HepG2 (cell line): ENCODE data around the gene CCDC116. TPM values are rescaled to one million over a fixed set of nuclear protein-coding genes. Genes with fewer than 3 reads are reported as not detected.
"Not testable (repeated sequence)": the region's sequence is repeated elsewhere in the genome, so short reads cannot be mapped to it uniquely, and the experiment has no call there.

ENCODE experiments used
- ATAC-seq: fragments of 200-7000 bp; cut with Tn5 transposase; 3 replicates; pipeline ENCODE4 v1.9.1; 2020; ENCODE audit warnings: mild to moderate bottlenecking, moderate library complexity
- BruUV-seq: library from RNA; stranded (reverse); fragments of 400-500 nt; replicated peaks from 2 replicates; lab custom pipeline; 2021; lab: Mats Ljungman, UMichigan
- CTCF ChIA-PET: fragments of 300-600 bp; formaldehyde crosslinking; extraction: SDS; loops from one replicate; lab custom pipeline; 2021; ENCODE audit warnings: low total read pairs, inconsistent platforms, low intra/inter-chr PET ratio; lab: Yijun Ruan, JAX
- POLR2A ChIA-PET: fragments of 350-600 bp; sonication (Branson Sonifier 250); formaldehyde crosslinking; loops from one replicate; lab custom pipeline; 2020; ENCODE audit warnings: antibody characterized with exemption, inconsistent platforms; lab: Yijun Ruan, JAX
- DNase-seq: peaks from one replicate; pipeline ENCODE4 v3.0.0-alpha.2; 2015; ENCODE audit warnings: low spot score
- FAIRE-seq: peaks from 3 replicates; lab custom pipeline; 2011; peaks lifted over from hg19 to GRCh38; lab: Jason Lieb, UNC
- H2AFZ ChIP-seq: one replicate; pipeline ENCODE4 v1.6.1; 2011; ENCODE audit warnings: low read length, inconsistent platforms
- H3K27ac ChIP-seq: fragments of 300-600 bp; 3 replicates; pipeline ENCODE4 v1.8.0; 2011; ENCODE audit warnings: mixed run types, mild to moderate bottlenecking, mixed read lengths, low read length, inconsistent platforms; ENCODE audit not compliant: insufficient read depth; ENCODE audit errors: extremely low read length
- H3K27me3 ChIP-seq, 2 experiments: fragments of 200-600 bp in 1 of 2; 2 replicates in 1 of 2; 3 replicates in 1 of 2; pipeline versions ENCODE4 v1.6.0 to v1.8.0; 2011; ENCODE audit warnings: low read length in 2 of 2, mild to moderate bottlenecking in 2 of 2, moderate library complexity in 2 of 2, inconsistent platforms in 1 of 2; ENCODE audit not compliant: insufficient read depth in 2 of 2, control insufficient read depth in 1 of 2
- H3K36me3 ChIP-seq, 2 experiments: fragments of 200-600 bp in 1 of 2; replicated peaks in 1 of 2; 2 replicates in 1 of 2; 3 replicates in 1 of 2; pipeline versions ENCODE4 v1.5.1 to v1.8.0; 2011; ENCODE audit warnings: low read length in 2 of 2, inconsistent platforms in 1 of 2; ENCODE audit not compliant: insufficient read depth in 2 of 2, control insufficient read depth in 1 of 2
- H3K4me1 ChIP-seq: 2 replicates; pipeline ENCODE4 v1.5.1; 2012; ENCODE audit warnings: low read length, inconsistent platforms; ENCODE audit not compliant: insufficient read depth
- H3K4me2 ChIP-seq: 2 replicates; pipeline ENCODE4 v1.6.0; 2011; ENCODE audit warnings: low read depth, low read length, inconsistent platforms
- H3K4me3 ChIP-seq, 3 experiments: fragments of 200-600 bp in 1 of 3; sonication (generic), shearing (Covaris generic) in 1 of 3; replicated peaks in 1 of 3; 2 replicates each; pipeline ENCODE4 v1.5.1; 2011 to 2016; ENCODE audit warnings: low read length in 3 of 3, inconsistent platforms in 2 of 3, low read depth in 2 of 3, mild to moderate bottlenecking in 2 of 3, control low read depth in 1 of 3, mixed read lengths in 1 of 3; ENCODE audit not compliant: insufficient read depth in 1 of 3
- H3K79me2 ChIP-seq: one replicate; pipeline ENCODE4 v1.6.1; 2011; ENCODE audit warnings: low read length, inconsistent platforms; ENCODE audit not compliant: insufficient read depth
- H3K9ac ChIP-seq: 2 replicates; pipeline ENCODE4 v1.6.0; 2011; ENCODE audit warnings: mild to moderate bottlenecking, low read depth, low read length, inconsistent platforms; ENCODE audit not compliant: insufficient read depth
- H3K9me3 ChIP-seq: 2 replicates; pipeline ENCODE4 v1.5.1; 2012; ENCODE audit warnings: mild to moderate bottlenecking, low read length
- H4K20me1 ChIP-seq: 2 replicates; pipeline ENCODE4 v1.6.0; 2011; ENCODE audit warnings: inconsistent platforms, mild to moderate bottlenecking, low read length, moderate library complexity; ENCODE audit not compliant: insufficient read depth
- ATF7 ChIP-seq, 2 experiments: fragments of 450-650 bp in 1 of 2; sonication (generic) in 1 of 2; formaldehyde crosslinking in 1 of 2; IDR thresholded peaks; 2 replicates each; pipeline versions ENCODE4 v1.4.0 to v1.6.1; 2016 to 2020; ENCODE audit warnings: antibody characterized with exemption in 1 of 2, mild to moderate bottlenecking in 1 of 2, missing genetic modification reagents in 1 of 2
- CEBPB ChIP-seq: IDR thresholded peaks from 2 replicates; pipeline ENCODE4 v1.6.1; 2011; ENCODE audit warnings: low read depth, low read length, improper control_type of control experiment, borderline replicate concordance
- CEBPG ChIP-seq: IDR thresholded peaks from 2 replicates; pipeline ENCODE4 v1.6.1; 2016
- WGBS: methylation state at CpG from one replicate; pipeline ENCODE4 v1.1.6; 2017; ENCODE audit warnings: low lambda C conversion rate; 5-methylcytosine and 5-hydroxymethylcytosine counted together
- in situ Hi-C: cut with HindIII; loops from 2 replicates; pipeline ENCODE4 v1.10.0; 2017; ENCODE audit warnings: low pct_unique_long_range_greater_than_20kb; ENCODE audit not compliant: extremely low pct_ligation_motif_present
- intact Hi-C: fragments of 100-400 bp; cut with micrococcal nuclease; formaldehyde crosslinking; loops from one replicate; pipeline ENCODE4 v1.10.0; 2022; ENCODE audit not compliant: unreplicated experiment
- polyA plus RNA-seq, 8 experiments: library from polyadenylated mRNA; depleted of rRNA in 3 of 8; stranded (reverse) in 7 of 8; unstranded in 1 of 8; fragments of >200 nt; fragmentation: Illumina TruSeq in 4 of 8; extraction: Trizol in 4 of 8; gene quantifications; 2 replicates each; pipeline versions ENCODE4 v1.2.1 to v1.2.3, GENCODE V29; 2011 to 2016; ENCODE audit warnings: low read depth in 4 of 8, missing spikeins in 1 of 8, mixed read lengths in 1 of 8; ENCODE audit not compliant: insufficient read depth in 1 of 8
- total RNA-seq, 5 experiments: library from RNA; depleted of rRNA; stranded (reverse); fragments of >200 nt; fragmentation: Illumina TruSeq; extraction: Trizol; gene quantifications; 2 replicates each; pipeline ENCODE4 v1.2.3, GENCODE V29; 2016; ENCODE audit warnings: low read depth in 1 of 5
- TF ChIP-seq, protein P1 (sequence below): sonication (generic); formaldehyde crosslinking; IDR thresholded peaks from 2 replicates; pipeline ENCODE4 v1.5.0; 2020; ENCODE audit warnings: mild to moderate bottlenecking, missing genetic modification reagents
- TF ChIP-seq, protein P2 (sequence below): sonication (generic); formaldehyde crosslinking; IDR thresholded peaks from 2 replicates; pipeline ENCODE4 v1.4.0; 2020; ENCODE audit warnings: missing genetic modification reagents, mild to moderate bottlenecking, borderline replicate concordance

The CCDC116 gene
- total and polyA plus RNA-seq, 2 of the 13 experiments (the other 11 are each of a cell fraction or from before 2014, with no cell fraction given): 0.15 to 0.33 TPM

DNA sequence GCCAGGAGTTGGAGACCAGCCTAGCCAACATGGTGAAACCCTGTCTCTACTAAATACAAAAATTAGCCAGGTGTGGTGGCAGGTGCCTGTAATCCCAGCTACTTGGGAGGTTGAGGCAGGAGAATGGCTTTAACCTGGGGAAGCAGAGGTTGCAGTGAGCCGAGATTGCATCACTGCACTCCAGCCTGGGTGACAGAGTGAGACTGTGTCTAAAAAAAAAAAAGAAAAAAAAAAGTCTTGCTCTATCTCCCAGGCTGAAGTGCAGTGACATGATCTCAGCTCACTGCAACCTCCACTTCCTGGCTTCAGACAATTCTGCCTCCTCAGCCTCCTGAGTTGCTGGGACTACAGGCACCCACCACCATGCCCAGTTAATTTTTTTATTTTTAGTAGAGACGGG is 4.9 kb downstream of the CCDC116 start:
- 36% methylated on average over 2 of the region's 2 CpGs for WGBS
- H3K4me1 ChIP-seq: peaks cover 70% of the 10 kb centered on the region
- ATAC-seq; H3K9me3 ChIP-seq; H2AFZ ChIP-seq; BruUV-seq; H4K20me1 ChIP-seq; DNase-seq; POLR2A ChIA-PET; H3K79me2 ChIP-seq; H3K4me3 ChIP-seq; H3K27me3 ChIP-seq; H3K4me2 ChIP-seq; H3K36me3 ChIP-seq; in situ Hi-C loops; CTCF ChIA-PET; H3K9ac ChIP-seq; intact Hi-C loops; FAIRE-seq; H3K27ac ChIP-seq; TF ChIP-seq ATF7 (CRISPR knock-in tag; IDR thresholded peaks at IDR 0.05): not testable (repeated sequence)
- TF ChIP-seq, protein P1, sequence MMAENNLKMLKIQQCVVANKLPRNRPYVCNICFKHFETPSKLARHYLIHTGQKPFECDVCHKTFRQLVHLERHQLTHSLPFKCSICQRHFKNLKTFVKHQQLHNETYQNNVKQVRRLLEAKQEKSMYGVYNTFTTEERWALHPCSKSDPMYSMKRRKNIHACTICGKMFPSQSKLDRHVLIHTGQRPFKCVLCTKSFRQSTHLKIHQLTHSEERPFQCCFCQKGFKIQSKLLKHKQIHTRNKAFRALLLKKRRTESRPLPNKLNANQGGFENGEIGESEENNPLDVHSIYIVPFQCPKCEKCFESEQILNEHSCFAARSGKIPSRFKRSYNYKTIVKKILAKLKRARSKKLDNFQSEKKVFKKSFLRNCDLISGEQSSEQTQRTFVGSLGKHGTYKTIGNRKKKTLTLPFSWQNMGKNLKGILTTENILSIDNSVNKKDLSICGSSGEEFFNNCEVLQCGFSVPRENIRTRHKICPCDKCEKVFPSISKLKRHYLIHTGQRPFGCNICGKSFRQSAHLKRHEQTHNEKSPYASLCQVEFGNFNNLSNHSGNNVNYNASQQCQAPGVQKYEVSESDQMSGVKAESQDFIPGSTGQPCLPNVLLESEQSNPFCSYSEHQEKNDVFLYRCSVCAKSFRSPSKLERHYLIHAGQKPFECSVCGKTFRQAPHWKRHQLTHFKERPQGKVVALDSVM (CRISPR knock-in tag): 0 out of 2 replicates have a peak, but pooled peaks have one; percentile 23
- TF ChIP-seq ATF7 (IDR thresholded peaks at IDR 0.05) (0 out of 2 replicates have a peak, but pooled peaks have one; percentile 22), CEBPG (CRISPR knock-in tag) (peak; percentile 69), CEBPB (peak; percentile 25; the same call in 1 of the 2 replicates)
- TF ChIP-seq, protein P2, sequence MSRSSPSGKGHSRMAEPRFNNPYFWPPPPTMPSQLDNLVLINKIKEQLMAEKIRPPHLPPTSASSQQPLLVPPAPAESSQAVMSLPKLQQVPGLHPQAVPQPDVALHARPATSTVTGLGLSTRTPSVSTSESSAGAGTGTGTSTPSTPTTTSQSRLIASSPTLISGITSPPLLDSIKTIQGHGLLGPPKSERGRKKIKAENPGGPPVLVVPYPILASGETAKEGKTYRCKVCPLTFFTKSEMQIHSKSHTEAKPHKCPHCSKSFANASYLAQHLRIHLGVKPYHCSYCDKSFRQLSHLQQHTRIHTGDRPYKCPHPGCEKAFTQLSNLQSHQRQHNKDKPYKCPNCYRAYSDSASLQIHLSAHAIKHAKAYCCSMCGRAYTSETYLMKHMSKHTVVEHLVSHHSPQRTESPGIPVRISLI: peak; percentile 80
